Osteocyte (in vitro differentiated cells): Measurements from ENCODE around the gene CTDSPL2. TPM values are rescaled to one million over a fixed set of nuclear protein-coding genes. Genes with fewer than 3 reads are reported as not detected.
"Not testable (repeated sequence)": the region's sequence is repeated elsewhere in the genome, so short reads cannot be mapped to it uniquely, and the experiment has no call there.

Source experiments
- DNase-seq: peaks from one replicate; pipeline ENCODE4 v3.0.0; 2021; ENCODE audit warnings: mixed read lengths; ENCODE audit not compliant: unreplicated experiment; ENCODE audit errors: extremely low spot score
- H3K27ac Mint-ChIP-seq: one replicate; pipeline ENCODE4 v1.8.0; 2021; ENCODE audit warnings: mild to moderate bottlenecking, mixed read lengths; ENCODE audit not compliant: unreplicated experiment
- H3K27me3 Mint-ChIP-seq: one replicate; pipeline ENCODE4 v1.8.0; 2021; ENCODE audit warnings: mixed read lengths; ENCODE audit not compliant: unreplicated experiment
- H3K36me3 Mint-ChIP-seq: one replicate; pipeline ENCODE4 v1.8.0; 2021; ENCODE audit warnings: mixed read lengths; ENCODE audit not compliant: unreplicated experiment
- H3K4me1 Mint-ChIP-seq: one replicate; pipeline ENCODE4 v1.8.0; 2021; ENCODE audit warnings: mixed read lengths; ENCODE audit not compliant: unreplicated experiment
- H3K4me3 Mint-ChIP-seq: one replicate; pipeline ENCODE4 v1.8.0; 2021; ENCODE audit warnings: mild to moderate bottlenecking, moderate library complexity, mixed read lengths; ENCODE audit not compliant: unreplicated experiment
- H3K9me3 Mint-ChIP-seq: one replicate; pipeline ENCODE4 v1.8.0; 2021; ENCODE audit warnings: mixed read lengths; ENCODE audit not compliant: unreplicated experiment
- CTCF ChIP-seq: fragments of 200-600 bp; sonication (generic); IDR thresholded peaks from 2 replicates; pipeline ENCODE4 v1.5.0; 2021; ENCODE audit warnings: antibody characterized with exemption, mild to moderate bottlenecking, moderate library complexity
- total RNA-seq: library from RNA; stranded (reverse); gene quantifications from 2 replicates; pipeline ENCODE4 v1.2.1, GENCODE V29; 2021

Gene CTDSPL2
- total RNA-seq, 1 donor from 2014 or later: 53.3 TPM

- Mint-ChIP-seq H3K4me3 (peak within 1 kb of the TSS; percentile 86), H3K4me1 (peaks cover 43% of the 10 kb centered on the region), H3K36me3 (peaks cover 14% of the 10 kb centered on the region), H3K27me3 (no peaks in the 10 kb centered on the region), H3K9me3 (no peaks in the 10 kb centered on the region), H3K27ac (peak within 1 kb of the TSS; percentile 97)
- TF ChIP-seq CTCF: no peak
- DNase-seq: peak; percentile 98
Measured at GRCh38 chr15:44536962-44537734, 109.7 kb downstream of the CTDSPL2 start, which contains the start of gene EIF3J. EIF3J (plus strand) TSS chr15:44537147; CDS start chr15:44537195, 48 bp downstream.

GRCh38 chr15:44537735-44538240 lies 110.4 kb downstream of the CTDSPL2 start:
- Mint-ChIP-seq H3K27ac (peak overlapping the region; percentile 97), H3K27me3 (no peaks in the 10 kb centered on the region), H3K36me3 (peaks cover 14% of the 10 kb centered on the region), H3K9me3 (no peaks in the 10 kb centered on the region), H3K4me3 (peak overlapping the region; percentile 86), H3K4me1 (peaks cover 49% of the 10 kb centered on the region)
- peak; percentile 19 for TF ChIP-seq CTCF
- DNase-seq: no peak

GRCh38 chr15:44541282-44541958 lies 114.0 kb downstream of the CTDSPL2 start:
- no peaks in the 10 kb centered on the region for H3K27me3 Mint-ChIP-seq
- peak overlapping the region; percentile 82 for H3K27ac Mint-ChIP-seq
- peak overlapping the region; percentile 52 for H3K4me3 Mint-ChIP-seq
- TF ChIP-seq CTCF: no peak
- H3K9me3 Mint-ChIP-seq: no peaks in the 10 kb centered on the region
- no peak for DNase-seq
- H3K4me1 Mint-ChIP-seq: peaks cover 54% of the 10 kb centered on the region
- peaks cover 12% of the 10 kb centered on the region for H3K36me3 Mint-ChIP-seq

GRCh38 chr15:44542596-44542995 lies 115.2 kb downstream of the CTDSPL2 start:
- DNase-seq: no peak
- no peak for TF ChIP-seq CTCF
- Mint-ChIP-seq H3K9me3 (no peaks in the 10 kb centered on the region), H3K36me3 (peaks cover 12% of the 10 kb centered on the region), H3K4me3 (no peak overlapping the region), H3K27me3 (no peaks in the 10 kb centered on the region), H3K27ac (peak overlapping the region; percentile 82), H3K4me1 (peaks cover 60% of the 10 kb centered on the region)

GRCh38 chr15:44544745-44545144 lies 117.3 kb downstream of the CTDSPL2 start:
- H3K36me3 Mint-ChIP-seq, H3K4me3 Mint-ChIP-seq, H3K27me3 Mint-ChIP-seq, DNase-seq, H3K27ac Mint-ChIP-seq, H3K9me3 Mint-ChIP-seq: not testable (repeated sequence)
- peaks cover 48% of the 10 kb centered on the region for H3K4me1 Mint-ChIP-seq
